Measurements from ENCODE around the gene GBP6.
"Not testable (repeated sequence)": the region's sequence is repeated elsewhere in the genome, so short reads cannot be mapped to it uniquely, and the experiment has no call there.

Gene GBP6

DNA sequence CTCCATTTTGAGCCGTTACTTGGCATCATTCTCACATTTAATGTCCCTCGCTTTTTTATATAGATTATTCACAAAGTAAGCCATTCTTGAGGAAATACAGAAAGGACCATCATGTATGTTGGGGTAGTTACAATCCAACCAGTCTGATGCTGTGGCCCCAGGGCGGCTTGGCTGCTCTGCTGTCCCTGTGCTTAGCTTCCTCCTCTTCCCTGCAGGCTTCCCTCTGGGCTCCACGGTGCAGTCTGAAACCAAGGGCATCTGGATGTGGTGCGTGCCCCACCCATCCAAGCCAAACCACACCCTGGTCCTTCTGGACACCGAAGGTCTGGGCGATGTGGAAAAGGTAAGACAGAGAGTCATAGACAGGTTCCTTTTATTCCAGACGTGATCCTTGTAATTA lies 5.5 kb downstream of the GBP6 start:
- DNase-seq: no peak

DNA sequence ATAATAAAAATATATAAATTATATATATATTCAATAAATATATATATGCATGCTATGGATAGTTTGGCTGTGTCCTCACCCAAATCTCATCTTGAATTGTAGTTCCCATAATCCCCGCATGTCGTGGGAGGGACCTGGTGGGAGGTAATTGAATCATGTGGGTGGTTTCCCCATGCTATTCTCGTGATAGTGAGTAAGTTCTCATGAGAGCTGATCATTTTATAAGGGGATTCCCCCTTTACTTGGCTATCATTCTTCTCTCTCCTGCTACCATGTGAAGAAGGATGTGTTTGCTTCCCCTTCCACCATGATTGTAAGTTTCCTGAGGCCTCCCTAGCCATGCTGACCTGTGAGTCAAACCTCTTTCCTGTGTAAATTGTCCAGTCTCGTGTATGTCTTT lies 10.0 kb downstream of the GBP6 start:
- not testable (repeated sequence) for DNase-seq

DNA sequence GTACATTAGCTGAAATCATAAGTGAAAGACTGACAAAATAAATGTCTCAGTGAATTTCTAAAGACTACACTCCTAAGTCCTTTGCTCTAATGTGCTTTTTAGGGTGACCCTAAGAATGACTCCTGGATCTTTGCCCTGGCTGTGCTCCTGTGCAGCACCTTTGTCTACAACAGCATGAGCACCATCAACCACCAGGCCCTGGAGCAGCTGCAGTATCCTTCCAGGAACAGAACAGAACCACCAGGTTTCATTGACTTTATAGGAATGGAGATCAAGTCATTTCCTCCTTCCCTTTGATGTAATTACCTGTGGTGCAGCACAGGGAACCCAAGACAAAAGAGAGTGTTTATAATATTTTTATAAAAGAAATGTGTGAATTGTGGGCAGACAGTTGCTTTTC lies 14.1 kb downstream of the GBP6 start:
- DNase-seq: no peak

DNA sequence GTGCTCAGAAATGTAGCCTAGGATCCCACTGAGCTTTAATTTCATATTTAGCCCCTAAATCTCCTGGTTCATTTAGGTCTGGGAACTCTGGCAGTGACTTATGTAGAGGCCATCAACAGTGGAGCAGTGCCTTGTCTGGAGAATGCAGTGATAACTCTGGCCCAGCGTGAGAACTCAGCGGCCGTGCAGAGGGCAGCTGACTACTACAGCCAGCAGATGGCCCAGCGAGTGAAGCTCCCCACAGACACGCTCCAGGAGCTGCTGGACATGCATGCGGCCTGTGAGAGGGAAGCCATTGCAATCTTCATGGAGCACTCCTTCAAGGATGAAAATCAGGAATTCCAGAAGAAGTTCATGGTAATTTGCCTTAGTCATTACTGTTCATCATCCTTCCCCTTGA lies 17.8 kb downstream of the GBP6 start:
- DNase-seq: no peak

DNA sequence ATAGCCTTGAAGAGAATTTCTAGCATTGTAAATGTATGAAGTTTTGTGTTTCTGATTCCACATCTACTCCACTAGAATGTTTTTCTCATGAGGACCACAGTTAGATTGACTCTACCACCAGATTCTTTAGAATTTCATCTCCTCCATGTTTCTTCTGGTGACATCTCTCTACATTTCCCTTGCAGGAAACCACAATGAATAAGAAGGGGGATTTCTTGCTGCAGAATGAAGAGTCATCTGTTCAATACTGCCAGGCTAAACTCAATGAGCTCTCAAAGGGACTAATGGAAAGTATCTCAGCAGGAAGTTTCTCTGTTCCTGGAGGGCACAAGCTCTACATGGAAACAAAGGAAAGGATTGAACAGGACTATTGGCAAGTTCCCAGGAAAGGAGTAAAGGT lies 18.6 kb downstream of the GBP6 start:
- no peak for DNase-seq

DNA sequence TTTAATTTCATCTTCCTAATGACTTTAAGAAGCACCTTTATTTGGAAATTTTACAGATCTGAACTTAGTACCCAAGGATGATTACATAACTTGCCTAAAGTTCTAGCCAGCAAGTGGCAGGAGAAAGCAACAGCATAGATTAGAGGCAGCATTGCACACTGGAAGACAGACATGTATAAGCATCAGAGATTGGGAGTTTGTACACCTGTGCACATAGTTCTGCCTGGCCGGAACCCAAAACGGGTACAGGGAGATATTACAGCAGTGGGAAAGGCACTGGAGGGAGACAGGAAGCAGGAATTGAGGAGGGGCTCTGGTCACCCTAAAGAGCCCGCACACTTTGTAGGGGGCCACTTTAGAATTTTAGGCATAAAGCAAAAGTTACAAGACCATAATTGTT lies 19.3 kb downstream of the GBP6 start:
- DNase-seq: no peak

DNA sequence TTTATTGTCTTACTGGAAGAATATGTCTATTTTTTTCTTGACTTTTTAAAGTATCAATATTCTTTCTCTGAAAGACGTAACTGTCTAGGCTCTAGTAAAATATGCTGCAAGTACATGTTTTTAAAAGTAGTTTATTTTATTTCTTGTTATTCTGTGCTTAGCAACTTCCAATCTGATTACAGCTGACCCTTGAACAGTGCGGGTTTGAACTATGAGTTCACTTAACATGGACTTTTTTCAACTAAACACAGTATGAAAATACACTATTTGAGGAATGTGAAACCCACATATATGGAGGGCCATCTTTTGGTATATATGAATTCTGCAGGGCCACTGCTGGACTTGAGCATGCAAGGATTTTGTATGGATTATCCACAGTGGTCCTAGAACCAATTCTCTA lies 26.8 kb downstream of the GBP6 start:
- no peak for DNase-seq

DNA sequence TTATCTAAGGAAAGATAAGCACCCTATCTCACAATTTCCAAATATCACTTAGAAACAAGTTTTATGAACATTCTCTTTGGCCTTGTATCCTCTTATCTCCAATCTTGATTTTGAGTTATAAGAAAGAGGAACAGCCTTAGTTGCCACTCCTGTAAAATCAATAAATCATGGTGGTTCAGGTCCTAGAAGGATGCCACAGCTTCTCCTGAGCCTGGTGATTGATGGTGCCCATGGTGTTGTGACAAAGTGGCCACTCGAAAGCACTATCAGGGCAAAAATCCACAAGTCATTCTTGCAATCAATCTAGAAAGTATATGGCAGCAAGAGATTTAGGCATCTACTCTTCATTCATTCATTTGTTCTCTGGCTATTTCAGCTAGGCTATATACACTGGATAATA lies 27.8 kb downstream of the GBP6 start:
- peak; percentile 36 for DNase-seq

DNA sequence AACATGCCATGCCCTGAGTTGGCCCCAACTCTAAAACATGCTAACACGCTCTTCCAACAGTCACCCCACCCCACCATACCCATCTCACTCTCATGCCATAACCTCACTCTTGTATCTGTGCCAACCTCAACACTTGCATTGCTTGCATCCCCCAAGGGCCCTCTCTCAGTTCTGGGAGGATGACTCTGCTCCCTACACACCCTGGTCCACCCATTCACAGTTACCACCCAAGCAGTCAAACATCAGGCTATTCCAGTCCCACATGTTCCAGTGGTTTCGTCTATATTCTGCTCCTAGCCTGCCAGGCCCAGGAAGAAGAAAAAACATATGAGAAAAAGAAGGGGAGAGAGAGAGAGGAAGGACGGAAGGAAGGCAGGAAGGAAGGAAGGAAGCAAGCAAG lies 31.0 kb downstream of the GBP6 start:
- DNase-seq: no peak

DNA sequence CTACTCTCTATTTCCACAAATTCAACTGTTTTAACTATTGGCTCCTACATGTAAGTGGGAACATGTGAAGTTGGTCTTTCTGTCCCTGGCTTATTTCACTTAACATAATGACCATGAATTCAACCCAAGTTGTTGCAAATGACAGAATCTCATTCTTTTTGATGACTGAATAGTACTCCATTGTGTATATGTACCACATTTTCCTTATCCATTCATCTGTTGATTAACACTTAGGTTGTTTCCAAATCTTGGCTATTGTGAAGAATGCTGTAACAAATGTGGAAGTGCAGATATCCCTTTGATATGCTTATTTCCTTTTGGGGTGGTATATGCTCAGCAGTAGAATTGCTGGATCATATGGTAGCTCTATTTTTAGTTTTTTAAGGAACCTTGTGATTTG lies 33.0 kb downstream of the GBP6 start:
- no peak for DNase-seq

DNA sequence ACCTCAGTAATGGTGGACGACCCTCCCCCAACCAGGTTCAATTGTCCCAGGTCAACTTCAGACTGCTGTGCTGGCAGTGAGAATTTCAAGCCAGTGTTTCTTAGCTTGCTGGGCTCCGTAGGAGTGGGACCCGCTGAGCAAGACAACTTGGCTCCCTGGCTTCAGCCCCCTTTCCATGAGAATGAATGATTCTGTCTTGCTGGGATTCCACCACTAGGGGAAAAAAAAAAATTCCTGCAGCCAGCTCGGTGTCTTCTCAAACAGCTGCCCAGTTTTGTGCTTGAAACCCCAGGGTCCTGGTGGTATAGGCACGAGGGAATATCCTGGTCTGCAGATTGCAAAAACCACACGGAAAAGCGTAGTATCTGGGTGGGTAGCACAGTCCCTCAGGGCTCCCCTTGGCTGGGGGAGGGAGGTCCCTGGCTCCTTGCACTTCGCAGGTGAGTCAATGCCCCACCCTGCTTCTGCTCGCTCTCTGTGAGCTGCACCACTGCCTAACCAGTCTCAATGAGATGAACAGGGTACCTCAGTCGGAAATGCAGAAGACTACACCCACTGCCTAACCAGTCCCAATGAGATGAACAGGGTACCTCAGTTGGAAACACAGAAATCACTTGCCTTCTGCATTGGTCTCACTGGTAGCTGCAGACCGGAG lies 41.5 kb downstream of the GBP6 start:
- DNase-seq: no peak

DNA sequence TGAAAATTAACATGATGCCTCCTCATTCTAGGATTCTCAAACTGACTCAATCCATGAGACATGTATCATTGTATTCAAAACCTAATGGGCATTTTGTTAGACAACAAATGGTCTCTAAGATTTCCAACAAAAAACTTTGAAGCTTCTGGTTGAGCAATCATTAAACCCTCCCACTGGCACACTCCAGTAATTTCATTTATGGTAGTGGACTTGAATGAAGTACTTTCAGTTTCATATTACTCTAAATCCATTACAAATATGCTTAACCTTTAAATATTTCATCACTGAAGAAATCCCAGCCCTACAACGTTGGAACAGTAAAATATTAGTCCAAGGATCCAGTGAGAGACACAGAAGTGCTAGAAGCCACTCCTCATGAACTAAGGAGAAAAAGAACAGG lies 43.5 kb downstream of the GBP6 start:
- peak; percentile 30 for DNase-seq

DNA sequence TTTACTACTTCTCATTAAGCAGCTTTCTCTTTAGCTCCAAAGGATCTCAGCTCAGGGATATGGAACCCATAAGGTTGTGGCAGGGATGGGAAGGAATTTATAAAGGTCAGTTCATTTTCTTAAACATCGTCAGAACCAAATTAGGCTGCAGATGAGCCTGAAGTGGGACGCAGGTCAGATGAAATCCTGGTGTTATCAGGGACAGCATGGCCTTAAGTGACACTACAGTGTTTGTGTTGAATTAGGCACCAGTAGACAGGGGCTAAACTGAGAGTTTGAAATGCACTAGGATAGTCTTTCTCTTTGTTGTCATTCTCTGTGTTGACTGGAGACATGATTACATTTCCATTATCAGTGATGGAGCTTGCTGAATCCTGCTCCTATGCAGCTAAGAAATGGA lies 43.9 kb downstream of the GBP6 start:
- not testable (repeated sequence) for DNase-seq

DNA sequence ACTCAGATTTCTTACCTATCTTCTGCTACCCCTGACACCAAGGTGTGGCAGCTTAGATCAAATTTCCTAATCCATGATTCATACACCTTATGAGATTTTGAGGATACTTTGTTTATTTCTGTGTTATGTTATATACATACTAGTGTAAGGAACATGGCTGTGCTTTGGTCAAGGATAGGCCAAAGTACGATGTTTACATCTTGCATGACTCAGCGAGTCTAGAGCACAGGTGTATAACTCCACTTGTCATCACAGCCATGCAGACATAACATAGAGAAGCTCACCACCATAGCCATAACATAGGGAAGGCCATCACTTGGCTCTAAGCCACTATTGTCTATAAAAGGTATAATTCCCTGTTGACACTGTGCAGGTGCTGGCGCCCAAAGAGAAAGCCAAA lies 61.2 kb downstream of the GBP6 start:
- DNase-seq: no peak

DNA sequence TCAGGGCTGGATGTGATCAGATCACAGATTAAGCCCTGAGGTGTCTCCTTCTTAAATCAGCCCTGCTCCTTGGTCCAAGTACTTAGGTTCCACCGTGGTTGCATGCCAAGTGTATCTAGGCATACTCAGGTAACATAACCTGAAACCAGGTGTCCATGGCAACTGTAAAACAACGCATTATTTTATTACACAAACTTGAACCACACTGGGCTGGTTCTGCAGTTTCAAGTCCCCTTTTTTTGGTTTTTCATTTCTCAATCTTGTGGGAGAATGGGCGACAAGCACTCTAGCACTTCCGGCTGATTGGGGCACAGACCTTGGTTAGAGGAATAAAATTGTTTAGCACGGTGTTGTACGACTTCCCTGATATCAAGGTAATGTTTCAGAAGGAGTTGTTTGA lies 65.2 kb downstream of the GBP6 start:
- no peak for DNase-seq

DNA sequence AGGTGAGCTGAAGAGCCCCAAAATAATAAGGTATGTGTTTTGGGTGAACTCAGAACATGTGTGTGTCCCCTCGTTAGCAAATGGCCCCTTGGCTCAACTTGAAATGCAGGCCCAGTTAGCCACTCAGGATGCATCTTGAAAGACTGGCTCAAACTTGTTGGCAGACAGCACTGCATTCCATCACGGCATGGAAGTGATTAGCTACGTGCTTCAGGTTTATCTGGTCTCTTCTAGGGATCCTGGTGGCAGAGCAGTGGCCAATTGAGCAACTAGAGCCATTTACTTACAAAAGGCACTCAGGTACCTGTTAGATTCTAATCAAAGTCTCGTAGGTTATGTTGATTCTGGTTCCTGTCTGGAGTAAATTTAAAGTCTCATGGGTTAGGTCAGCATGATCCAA lies 65.8 kb downstream of the GBP6 start:
- not testable (repeated sequence) for DNase-seq

DNA sequence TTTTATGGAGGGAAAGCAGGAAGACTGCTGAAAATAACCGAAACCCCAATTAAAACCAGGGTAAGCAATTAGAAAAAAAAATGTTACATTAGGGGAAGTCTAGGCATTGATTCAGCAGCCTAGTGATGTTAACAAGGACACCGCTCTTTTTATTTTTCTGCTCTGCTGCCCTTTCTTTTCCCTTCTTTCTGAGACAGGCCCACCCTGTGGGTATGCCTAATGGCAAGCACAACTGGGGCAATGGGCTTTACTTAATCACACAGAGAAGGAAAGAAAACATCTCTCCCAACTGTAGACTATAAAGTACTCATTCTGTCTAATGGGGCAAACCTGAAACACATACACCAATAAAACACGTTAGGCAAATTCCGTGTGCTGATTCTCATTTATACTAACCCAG lies 69.6 kb downstream of the GBP6 start:
- DNase-seq: no peak

DNA sequence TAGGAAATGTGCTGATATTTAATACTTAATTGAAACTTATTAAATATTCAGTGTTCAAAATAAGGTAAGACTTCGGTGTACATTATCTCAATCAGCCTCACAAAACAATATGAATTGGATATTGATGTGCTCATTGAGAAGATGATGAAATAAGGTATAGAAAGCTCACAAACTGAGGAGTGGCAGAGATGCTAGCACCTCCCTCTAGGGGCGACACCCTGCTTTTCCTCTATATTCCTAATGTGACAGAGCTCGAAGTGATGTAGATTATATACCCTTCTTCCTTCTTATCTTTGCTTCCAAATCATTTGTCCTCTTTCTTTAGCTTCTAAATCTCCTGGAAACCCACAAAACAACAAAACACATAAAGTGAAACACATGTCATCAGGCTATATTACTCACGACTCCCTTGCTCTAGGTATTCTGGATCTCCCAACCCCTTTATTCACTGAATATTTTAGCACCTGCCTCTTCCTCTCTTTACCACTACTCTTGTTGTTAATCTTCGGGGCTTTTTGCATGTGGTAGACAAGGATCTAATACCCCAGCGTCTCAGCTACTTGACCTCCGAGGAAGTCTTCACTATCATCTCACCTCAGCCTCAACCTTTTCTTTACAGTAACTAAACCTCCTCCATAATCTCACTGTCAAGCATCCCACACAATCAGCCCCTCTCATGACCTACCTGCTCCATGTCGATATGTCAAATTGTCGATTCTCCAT lies 70.4 kb downstream of the GBP6 start:
- DNase-seq: not testable (repeated sequence)

Data from hematopoietic multipotent progenitor cell treated with erythropoietin and hydrocortisone succinate and interleukin-3 and kit ligand, for 4 days (in vitro differentiated cells).